WTC11 (cell line): Measurements from ENCODE around the gene CACHD1. TPM values are rescaled to one million over a fixed set of nuclear protein-coding genes. Genes with fewer than 3 reads are reported as not detected.

Experiments
- ATAC-seq: fragments of 200-7000 bp; cut with Tn5 transposase; 2 replicates; pipeline ENCODE4 v1.10.0; 2021; ENCODE audit warnings: mild to moderate bottlenecking, moderate library complexity
- CTCF ChIA-PET: fragments of 300-600 bp; sonication (Branson Sonifier 250); formaldehyde crosslinking; loops from one replicate; lab custom pipeline; 2021; ENCODE audit warnings: antibody characterized with exemption; lab: Charles Lee
- POLR2A ChIA-PET: fragments of 350-600 bp; sonication (Branson Sonifier 250); formaldehyde crosslinking; loops from one replicate; lab custom pipeline; 2021; ENCODE audit warnings: antibody characterized with exemption; lab: Charles Lee
- DNase-seq: peaks from one replicate; pipeline ENCODE4 v3.0.0; 2021; ENCODE audit warnings: low spot score
- H3K27ac Mint-ChIP-seq: 2 replicates; pipeline ENCODE4 v1.8.0; 2021; ENCODE audit warnings: mixed read lengths
- H3K27me3 Mint-ChIP-seq: 2 replicates; pipeline ENCODE4 v1.8.0; 2021; ENCODE audit warnings: low read depth, mild to moderate bottlenecking, moderate library complexity, mixed read lengths
- H3K36me3 Mint-ChIP-seq: 2 replicates; pipeline ENCODE4 v1.8.0; 2021; ENCODE audit warnings: mixed read lengths
- H3K4me1 Mint-ChIP-seq: 2 replicates; pipeline ENCODE4 v1.8.0; 2022; ENCODE audit warnings: mixed read lengths
- H3K4me3 Mint-ChIP-seq: 2 replicates; pipeline ENCODE4 v1.8.0; 2021; ENCODE audit warnings: mild to moderate bottlenecking, moderate library complexity, mixed read lengths
- H3K9me3 Mint-ChIP-seq: 2 replicates; pipeline ENCODE4 v1.8.0; 2021; ENCODE audit warnings: mixed read lengths
- AFF4 ChIP-seq: sonication (generic); formaldehyde crosslinking; IDR thresholded peaks from 2 replicates; pipeline ENCODE4 v1.8.1; 2023; ENCODE audit warnings: mild to moderate bottlenecking, missing genetic modification reagents, borderline replicate concordance
- CREM ChIP-seq: sonication (generic); formaldehyde crosslinking; IDR thresholded peaks from 2 replicates; pipeline ENCODE4 v1.8.1; 2022; ENCODE audit warnings: mild to moderate bottlenecking, missing genetic modification reagents, moderate library complexity
- ERG ChIP-seq: fragments of 250-450 bp; sonication (Bioruptor Pico); IDR thresholded peaks from 2 replicates; pipeline ENCODE4 v1.8.0; 2021; ENCODE audit warnings: mild to moderate bottlenecking
- FOXK1 ChIP-seq: sonication (generic); formaldehyde crosslinking; IDR thresholded peaks from 2 replicates; pipeline ENCODE4 v1.8.0; 2022; ENCODE audit warnings: mild to moderate bottlenecking, moderate library complexity, missing genetic modification reagents
- HMGXB4 ChIP-seq: sonication (generic); formaldehyde crosslinking; IDR thresholded peaks from 2 replicates; pipeline ENCODE4 v1.8.1; 2023; ENCODE audit warnings: mild to moderate bottlenecking, moderate library complexity, missing genetic modification reagents
- JAZF1 ChIP-seq: fragments of 250-450 bp; sonication (Bioruptor Pico); IDR thresholded peaks from 2 replicates; pipeline ENCODE4 v1.9.0; 2021; ENCODE audit warnings: moderate library complexity, mild to moderate bottlenecking, inconsistent platforms
- MAX ChIP-seq: sonication (generic); formaldehyde crosslinking; IDR thresholded peaks from 2 replicates; pipeline ENCODE4 v1.8.0; 2022; ENCODE audit warnings: mild to moderate bottlenecking, missing genetic modification reagents
- MLX ChIP-seq: sonication (generic); formaldehyde crosslinking; IDR thresholded peaks from 2 replicates; pipeline ENCODE4 v1.8.1; 2023; ENCODE audit warnings: mild to moderate bottlenecking, missing genetic modification reagents, moderate library complexity
- NFATC4 ChIP-seq: fragments of 250-450 bp; sonication (Bioruptor Pico); IDR thresholded peaks from 2 replicates; pipeline ENCODE4 v1.9.0; 2021; ENCODE audit warnings: mild to moderate bottlenecking
- NR1H2 ChIP-seq: sonication (generic); formaldehyde crosslinking; IDR thresholded peaks from 2 replicates; pipeline ENCODE4 v1.9.0; 2021; ENCODE audit warnings: mild to moderate bottlenecking, moderate library complexity, missing genetic modification reagents
- TEAD4 ChIP-seq: sonication (generic); formaldehyde crosslinking; IDR thresholded peaks from 2 replicates; pipeline ENCODE4 v1.8.0; 2022; ENCODE audit warnings: mild to moderate bottlenecking, missing genetic modification reagents
- ZNF138 ChIP-seq: sonication (generic); formaldehyde crosslinking; conservative IDR thresholded peaks from 2 replicates; pipeline ENCODE4 v1.8.1; 2022; ENCODE audit warnings: mild to moderate bottlenecking, moderate library complexity, missing genetic modification reagents
- ZNF219 ChIP-seq: sonication (generic); formaldehyde crosslinking; IDR thresholded peaks from 2 replicates; pipeline ENCODE4 v1.8.0; 2023; ENCODE audit warnings: missing genetic modification reagents, mild to moderate bottlenecking, borderline replicate concordance
- ZNF317 ChIP-seq: sonication (generic); formaldehyde crosslinking; IDR thresholded peaks from 2 replicates; pipeline ENCODE4 v1.8.1; 2023; ENCODE audit warnings: low read depth, mild to moderate bottlenecking, moderate library complexity, missing genetic modification reagents, borderline replicate concordance
- ZNF671 ChIP-seq: fragments of 250-450 bp; sonication (Bioruptor Pico); IDR thresholded peaks from 2 replicates; pipeline ENCODE4 v1.8.0; 2021; ENCODE audit warnings: mild to moderate bottlenecking
- total RNA-seq: library from RNA; stranded (reverse); gene quantifications from 3 replicates; pipeline ENCODE4 v1.2.3, GENCODE V29; 2021
- TF ChIP-seq, protein P1 (sequence below): fragments of 250-450 bp; sonication (Bioruptor Pico); IDR thresholded peaks from 2 replicates; pipeline ENCODE4 v2.1.2; 2022; ENCODE audit warnings: mild to moderate bottlenecking, moderate library complexity
- TF ChIP-seq, protein P2 (sequence below): fragments of 250-450 bp; sonication (Bioruptor Pico); IDR thresholded peaks from 2 replicates; pipeline ENCODE4 v1.9.0; 2021; ENCODE audit warnings: mild to moderate bottlenecking
- TF ChIP-seq, protein P3 (sequence below): sonication (generic); formaldehyde crosslinking; IDR thresholded peaks from 2 replicates; pipeline ENCODE4 v1.8.0; 2022; ENCODE audit warnings: missing genetic modification reagents

The CACHD1 gene
- total RNA-seq, 1 experiment from 2014 or later = 26.3 TPM

- TF ChIP-seq JAZF1 (CRISPR knock-in tag) = no peak
- TF ChIP-seq, protein P1, sequence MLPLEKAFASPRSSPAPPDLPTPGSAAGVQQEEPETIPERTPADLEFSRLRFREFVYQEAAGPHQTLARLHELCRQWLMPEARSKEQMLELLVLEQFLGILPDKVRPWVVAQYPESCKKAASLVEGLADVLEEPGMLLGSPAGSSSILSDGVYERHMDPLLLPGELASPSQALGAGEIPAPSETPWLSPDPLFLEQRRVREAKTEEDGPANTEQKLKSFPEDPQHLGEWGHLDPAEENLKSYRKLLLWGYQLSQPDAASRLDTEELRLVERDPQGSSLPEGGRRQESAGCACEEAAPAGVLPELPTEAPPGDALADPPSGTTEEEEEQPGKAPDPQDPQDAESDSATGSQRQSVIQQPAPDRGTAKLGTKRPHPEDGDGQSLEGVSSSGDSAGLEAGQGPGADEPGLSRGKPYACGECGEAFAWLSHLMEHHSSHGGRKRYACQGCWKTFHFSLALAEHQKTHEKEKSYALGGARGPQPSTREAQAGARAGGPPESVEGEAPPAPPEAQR = no peak
- H3K9me3 Mint-ChIP-seq = no peaks in the 10 kb centered on the region
- H3K36me3 Mint-ChIP-seq = no peaks in the 10 kb centered on the region; the same call in 1 of the 2 replicates
- CTCF ChIA-PET = no interaction called here
- H3K4me3 Mint-ChIP-seq = no peak overlapping the region
- no peak for ATAC-seq
- H3K27me3 Mint-ChIP-seq = no peaks in the 10 kb centered on the region
- POLR2A ChIA-PET = no interaction called here
- H3K27ac Mint-ChIP-seq = no peak overlapping the region
- peaks cover 71% of the 10 kb centered on the region for H3K4me1 Mint-ChIP-seq
- no peak for DNase-seq
These were observed 12.8 kb downstream of the CACHD1 start for GRCh38 chr1:64482720-64483119.

DNA sequence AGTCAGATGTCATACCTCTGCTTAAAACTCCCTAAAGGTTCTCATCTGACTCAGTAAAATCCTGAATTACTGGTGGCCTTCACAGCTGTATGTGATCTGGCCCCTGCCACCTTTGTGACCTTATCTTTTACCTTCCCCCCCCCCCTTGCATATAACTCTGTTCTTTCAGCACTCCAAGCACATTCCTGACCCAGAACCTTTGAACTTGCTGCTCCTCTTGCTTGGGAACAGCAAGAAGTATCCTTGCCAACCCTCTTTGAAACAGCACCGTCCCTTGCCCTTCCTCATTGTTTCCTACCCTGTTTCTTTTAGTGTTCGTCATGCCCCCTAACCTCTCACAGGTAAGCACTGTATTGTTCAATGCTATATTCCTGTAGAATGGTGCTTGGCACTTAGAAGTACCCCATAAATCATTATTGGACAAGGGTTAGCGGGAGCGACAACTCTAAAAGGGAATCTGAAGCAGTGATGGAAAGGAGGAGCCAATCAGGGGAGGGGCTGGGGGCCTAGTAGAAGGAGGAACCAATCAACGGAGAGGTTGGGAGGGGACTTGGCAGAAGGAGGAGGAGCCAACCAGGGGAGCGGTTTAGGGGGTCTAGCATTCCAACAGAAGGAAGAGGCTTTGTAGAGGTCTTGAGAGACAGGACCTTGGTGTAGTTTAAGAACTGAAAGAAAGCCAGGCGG lies 13.9 kb downstream of the CACHD1 start:
- POLR2A ChIA-PET = interaction anchor here (0.6 kb wide), 1 partner anchor 699 kb away, joined by 6 read pairs; no protein-coding TSS in a partner anchor
- CTCF ChIA-PET = no interaction called here
- TF ChIP-seq, protein P2, sequence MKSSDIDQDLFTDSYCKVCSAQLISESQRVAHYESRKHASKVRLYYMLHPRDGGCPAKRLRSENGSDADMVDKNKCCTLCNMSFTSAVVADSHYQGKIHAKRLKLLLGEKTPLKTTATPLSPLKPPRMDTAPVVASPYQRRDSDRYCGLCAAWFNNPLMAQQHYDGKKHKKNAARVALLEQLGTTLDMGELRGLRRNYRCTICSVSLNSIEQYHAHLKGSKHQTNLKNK (CRISPR knock-in tag) = no peak
- TF ChIP-seq NFATC4 (CRISPR knock-in tag) = no peak
- TF ChIP-seq CREM (CRISPR knock-in tag) = no peak
- no peak for TF ChIP-seq ZNF138 (CRISPR knock-in tag)
- no peak for TF ChIP-seq TEAD4 (CRISPR knock-in tag)
- peak overlapping the region; percentile 67 for H3K27ac Mint-ChIP-seq
- peaks cover 74% of the 10 kb centered on the region for H3K4me1 Mint-ChIP-seq
- DNase-seq (peak; percentile 49), ATAC-seq (peak; percentile 88)
- no peak overlapping the region for H3K4me3 Mint-ChIP-seq
- H3K27me3 Mint-ChIP-seq = no peaks in the 10 kb centered on the region
- H3K36me3 Mint-ChIP-seq = no peaks in the 10 kb centered on the region
- H3K9me3 Mint-ChIP-seq = no peaks in the 10 kb centered on the region

DNA sequence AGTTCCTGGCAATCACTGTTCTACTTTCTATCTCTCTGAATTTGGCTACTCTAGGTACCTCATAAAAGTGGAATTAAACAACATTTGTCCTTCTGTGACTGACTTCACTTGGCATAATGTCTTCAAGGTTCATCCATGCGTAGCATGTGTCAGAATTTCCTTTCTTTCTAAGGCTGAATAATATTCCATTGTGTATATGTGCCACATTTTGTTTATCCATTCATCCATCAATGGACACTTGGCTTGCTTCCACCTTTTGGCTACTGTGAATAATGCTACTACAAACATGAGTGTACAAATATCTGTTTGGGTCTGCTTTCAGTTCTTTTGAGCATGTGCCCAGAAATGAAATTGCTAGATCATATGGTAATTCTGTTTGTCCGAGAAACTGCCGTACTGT lies 14.7 kb downstream of the CACHD1 start:
- Mint-ChIP-seq H3K4me1 (peaks cover 75% of the 10 kb centered on the region), H3K9me3 (no peaks in the 10 kb centered on the region), H3K36me3 (no peaks in the 10 kb centered on the region), H3K27me3 (no peaks in the 10 kb centered on the region), H3K27ac (no peak overlapping the region; the same call in 1 of the 2 replicates), H3K4me3 (no peak overlapping the region)
- ChIA-PET POLR2A (no interaction called here), CTCF (no interaction called here)
- DNase-seq = no peak
- no peak for ATAC-seq
- TF ChIP-seq ZNF317 (CRISPR knock-in tag) = no peak
- TF ChIP-seq HMGXB4 (CRISPR knock-in tag) = no peak
- TF ChIP-seq AFF4 = no peak
- TF ChIP-seq MAX (CRISPR knock-in tag) = no peak
- TF ChIP-seq ERG (CRISPR knock-in tag) = no peak
- TF ChIP-seq NFATC4 (CRISPR knock-in tag) = no peak
- no peak for TF ChIP-seq MLX (CRISPR knock-in tag)
- no peak for TF ChIP-seq FOXK1
- TF ChIP-seq NR1H2 (CRISPR knock-in tag) = no peak
- no peak for TF ChIP-seq ZNF219 (CRISPR knock-in tag)
- TF ChIP-seq, protein P3, sequence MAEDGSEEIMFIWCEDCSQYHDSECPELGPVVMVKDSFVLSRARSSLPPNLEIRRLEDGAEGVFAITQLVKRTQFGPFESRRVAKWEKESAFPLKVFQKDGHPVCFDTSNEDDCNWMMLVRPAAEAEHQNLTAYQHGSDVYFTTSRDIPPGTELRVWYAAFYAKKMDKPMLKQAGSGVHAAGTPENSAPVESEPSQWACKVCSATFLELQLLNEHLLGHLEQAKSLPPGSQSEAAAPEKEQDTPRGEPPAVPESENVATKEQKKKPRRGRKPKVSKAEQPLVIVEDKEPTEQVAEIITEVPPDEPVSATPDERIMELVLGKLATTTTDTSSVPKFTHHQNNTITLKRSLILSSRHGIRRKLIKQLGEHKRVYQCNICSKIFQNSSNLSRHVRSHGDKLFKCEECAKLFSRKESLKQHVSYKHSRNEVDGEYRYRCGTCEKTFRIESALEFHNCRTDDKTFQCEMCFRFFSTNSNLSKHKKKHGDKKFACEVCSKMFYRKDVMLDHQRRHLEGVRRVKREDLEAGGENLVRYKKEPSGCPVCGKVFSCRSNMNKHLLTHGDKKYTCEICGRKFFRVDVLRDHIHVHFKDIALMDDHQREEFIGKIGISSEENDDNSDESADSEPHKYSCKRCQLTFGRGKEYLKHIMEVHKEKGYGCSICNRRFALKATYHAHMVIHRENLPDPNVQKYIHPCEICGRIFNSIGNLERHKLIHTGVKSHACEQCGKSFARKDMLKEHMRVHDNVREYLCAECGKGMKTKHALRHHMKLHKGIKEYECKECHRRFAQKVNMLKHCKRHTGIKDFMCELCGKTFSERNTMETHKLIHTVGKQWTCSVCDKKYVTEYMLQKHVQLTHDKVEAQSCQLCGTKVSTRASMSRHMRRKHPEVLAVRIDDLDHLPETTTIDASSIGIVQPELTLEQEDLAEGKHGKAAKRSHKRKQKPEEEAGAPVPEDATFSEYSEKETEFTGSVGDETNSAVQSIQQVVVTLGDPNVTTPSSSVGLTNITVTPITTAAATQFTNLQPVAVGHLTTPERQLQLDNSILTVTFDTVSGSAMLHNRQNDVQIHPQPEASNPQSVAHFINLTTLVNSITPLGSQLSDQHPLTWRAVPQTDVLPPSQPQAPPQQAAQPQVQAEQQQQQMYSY (CRISPR knock-in tag) = no peak
- no peak for TF ChIP-seq ZNF671
